Panc1 (cell line): ENCODE measurements around the gene MEGF11.

ENCODE experiments used
- CTCF ChIP-seq: fragments of 450-650 bp; IDR thresholded peaks from 2 replicates; pipeline ENCODE4 v1.5.1; 2017; ENCODE audit warnings: mild to moderate bottlenecking
- POLR2AphosphoS5 ChIP-seq: IDR thresholded peaks from 2 replicates; pipeline ENCODE4 v1.6.1; 2012; ENCODE audit warnings: mild to moderate bottlenecking, low read depth, low read length, moderate library complexity
- REST ChIP-seq, 2 experiments: IDR thresholded peaks; 2 replicates each; pipeline ENCODE4 v1.6.1; 2011 to 2012; ENCODE audit warnings: low read depth in 2 of 2, control low read depth in 1 of 2, low read length in 1 of 2, mild to moderate bottlenecking in 1 of 2, moderate library complexity in 1 of 2; ENCODE audit not compliant: insufficient read depth in 1 of 2
- TCF7L2 ChIP-seq: IDR thresholded peaks from 2 replicates; pipeline ENCODE4 v1.6.1; 2011; ENCODE audit warnings: mild to moderate bottlenecking, low read depth, low read length, inconsistent platforms

GRCh38 chr15:65901836-65902235, 351.7 kb downstream of the MEGF11 start:
- TF ChIP-seq CTCF (no peak), POLR2AphosphoS5 (no peak), TCF7L2 (no peak), REST (IDR thresholded peaks at IDR 0.05; ENCODE audit: insufficient read depth in 1 of 2, low read depth in 2 of 2, low read length in 1 of 2) (no peak)
